PFSK-1 (cell line): ENCODE measurements around the gene SLC17A8.

Experiments used
- POLR2AphosphoS5 ChIP-seq: IDR thresholded peaks from 2 replicates; pipeline ENCODE4 v1.6.1; 2012; ENCODE audit warnings: low read depth, mild to moderate bottlenecking, control low read depth, low read length, moderate library complexity
- SIN3A ChIP-seq: IDR thresholded peaks from 2 replicates; pipeline ENCODE4 v1.6.1; 2012; ENCODE audit warnings: mild to moderate bottlenecking, low read length, moderate library complexity, borderline replicate concordance; ENCODE audit not compliant: insufficient read depth
- TAF1 ChIP-seq: IDR thresholded peaks from 2 replicates; pipeline ENCODE4 v1.6.1; 2012; ENCODE audit warnings: low read length, control low read depth, borderline replicate concordance; ENCODE audit not compliant: insufficient read depth
- TF ChIP-seq, protein P1 (sequence below), 2 experiments: IDR thresholded peaks; 2 replicates each; pipeline versions ENCODE4 v1.6.1 to v1.8.0; 2011 to 2012; ENCODE audit warnings: low read depth in 2 of 2, low read length in 2 of 2, control low read depth in 1 of 2, inconsistent platforms in 1 of 2, mild to moderate bottlenecking in 1 of 2, moderate library complexity in 1 of 2; ENCODE audit not compliant: insufficient read depth in 1 of 2

DNA sequence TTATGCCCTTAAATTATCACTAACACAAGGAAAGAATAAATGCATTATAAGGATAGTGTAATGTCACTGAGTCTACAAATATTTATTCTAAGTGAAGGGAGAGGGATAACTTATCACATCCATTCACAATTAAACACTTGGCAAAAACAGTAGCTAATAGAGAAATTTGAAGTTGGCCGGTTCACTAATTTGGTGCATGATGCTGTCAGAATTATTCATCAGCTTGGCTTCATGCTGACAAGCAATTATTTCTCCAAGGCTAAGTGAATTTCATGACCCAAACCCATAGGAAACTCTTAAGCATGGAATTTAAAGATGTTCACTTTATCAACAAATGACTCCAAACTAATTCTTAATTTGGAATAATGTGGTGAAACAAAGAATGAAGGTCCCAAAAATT lies 91.8 kb downstream of the SLC17A8 start:
- TF ChIP-seq, protein P1, sequence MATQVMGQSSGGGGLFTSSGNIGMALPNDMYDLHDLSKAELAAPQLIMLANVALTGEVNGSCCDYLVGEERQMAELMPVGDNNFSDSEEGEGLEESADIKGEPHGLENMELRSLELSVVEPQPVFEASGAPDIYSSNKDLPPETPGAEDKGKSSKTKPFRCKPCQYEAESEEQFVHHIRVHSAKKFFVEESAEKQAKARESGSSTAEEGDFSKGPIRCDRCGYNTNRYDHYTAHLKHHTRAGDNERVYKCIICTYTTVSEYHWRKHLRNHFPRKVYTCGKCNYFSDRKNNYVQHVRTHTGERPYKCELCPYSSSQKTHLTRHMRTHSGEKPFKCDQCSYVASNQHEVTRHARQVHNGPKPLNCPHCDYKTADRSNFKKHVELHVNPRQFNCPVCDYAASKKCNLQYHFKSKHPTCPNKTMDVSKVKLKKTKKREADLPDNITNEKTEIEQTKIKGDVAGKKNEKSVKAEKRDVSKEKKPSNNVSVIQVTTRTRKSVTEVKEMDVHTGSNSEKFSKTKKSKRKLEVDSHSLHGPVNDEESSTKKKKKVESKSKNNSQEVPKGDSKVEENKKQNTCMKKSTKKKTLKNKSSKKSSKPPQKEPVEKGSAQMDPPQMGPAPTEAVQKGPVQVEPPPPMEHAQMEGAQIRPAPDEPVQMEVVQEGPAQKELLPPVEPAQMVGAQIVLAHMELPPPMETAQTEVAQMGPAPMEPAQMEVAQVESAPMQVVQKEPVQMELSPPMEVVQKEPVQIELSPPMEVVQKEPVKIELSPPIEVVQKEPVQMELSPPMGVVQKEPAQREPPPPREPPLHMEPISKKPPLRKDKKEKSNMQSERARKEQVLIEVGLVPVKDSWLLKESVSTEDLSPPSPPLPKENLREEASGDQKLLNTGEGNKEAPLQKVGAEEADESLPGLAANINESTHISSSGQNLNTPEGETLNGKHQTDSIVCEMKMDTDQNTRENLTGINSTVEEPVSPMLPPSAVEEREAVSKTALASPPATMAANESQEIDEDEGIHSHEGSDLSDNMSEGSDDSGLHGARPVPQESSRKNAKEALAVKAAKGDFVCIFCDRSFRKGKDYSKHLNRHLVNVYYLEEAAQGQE (IDR thresholded peaks at IDR 0.05; ENCODE audit: insufficient read depth in 1 of 2, low read depth in 2 of 2, low read length in 2 of 2), result no peak
- TF ChIP-seq SIN3A (no peak), POLR2AphosphoS5 (no peak), TAF1 (no peak)
